Thyroid gland (tissue), 4 donors: ENCODE results near the gene TOP1. TPM values are rescaled to one million over a fixed set of nuclear protein-coding genes. Genes with fewer than 3 reads are reported as not detected.

Experiments used
- DNase-seq, 2 donors: peaks; one replicate each; pipeline ENCODE4 v3.0.0-alpha.2; 2019
- H3K27ac ChIP-seq, 3 donors: fragments of 200-600 bp; sonication (generic); 1 replicate in 2 of 3; 2 replicates in 1 of 3; pipeline ENCODE4 v1.5.1; 2016 to 2019; ENCODE audit warnings: mild to moderate bottlenecking in 1 of 3, moderate library complexity in 1 of 3
- H3K27me3 ChIP-seq: fragments of 200-600 bp; sonication (generic); one replicate; pipeline ENCODE4 v1.5.1; 2019
- H3K36me3 ChIP-seq, 2 donors: fragments of 200-600 bp; sonication (generic); one replicate each; pipeline ENCODE4 v1.5.1; 2016 to 2019
- H3K4me1 ChIP-seq, 2 donors: fragments of 200-600 bp; sonication (generic); one replicate each; pipeline ENCODE4 v1.5.1; 2017 to 2019
- H3K4me3 ChIP-seq, 3 donors: fragments of 200-600 bp; sonication (generic); replicated peaks in 1 of 3; 1 replicate in 2 of 3; 2 replicates in 1 of 3; pipeline ENCODE4 v1.5.1; 2016; ENCODE audit warnings: mild to moderate bottlenecking in 1 of 3
- H3K9me3 ChIP-seq: fragments of 200-600 bp; sonication (generic); one replicate; pipeline ENCODE4 v1.5.1; 2017
- POLR2A ChIP-seq, 2 donors: fragments of 450-650 bp; IDR thresholded peaks; one replicate each; pipeline ENCODE4 v1.6.1; 2017; ENCODE audit warnings: antibody characterized with exemption in 2 of 2, mild to moderate bottlenecking in 2 of 2, moderate library complexity in 1 of 2
- WGBS, 2 donors: methylation state at CpG; one replicate each; pipeline ENCODE4 v1.1.5; 2017; 5-methylcytosine and 5-hydroxymethylcytosine counted together
- intact Hi-C: fragments of 100-400 bp; cut with DNase I; formaldehyde crosslinking; loops from one replicate; pipeline ENCODE4 v1.15.1; 2023
- total RNA-seq, 4 donors: library from RNA; depleted of rRNA; stranded (reverse); fragments of >200 nt; gene quantifications; one replicate each; pipeline ENCODE4 v1.2.3, GENCODE V29; 2016
- TF ChIP-seq, protein P1 (sequence below), 6 experiments: fragments of 200-600 bp in 3 of 6; fragments of 450-650 bp in 3 of 6; sonication (generic) in 3 of 6; IDR thresholded peaks; one replicate each; pipeline ENCODE4 v1.5.1; 2016 to 2019; ENCODE audit warnings: antibody characterized with exemption in 6 of 6, mild to moderate bottlenecking in 2 of 6, inconsistent platforms in 1 of 6, moderate library complexity in 1 of 6

The TOP1 gene
- total RNA-seq, 4 donors from 2014 or later, result 31.3 to 46.3 (median 41.4) TPM

GRCh38 chr20:41057999-41058673, 29.5 kb downstream of the TOP1 start:
- no peaks in the 10 kb centered on the region for H3K36me3 ChIP-seq
- no peaks in the 10 kb centered on the region for H3K27me3 ChIP-seq
- no peak for DNase-seq
- no peak overlapping the region for H3K4me3 ChIP-seq
- WGBS, 2 donors, result 82 to 92% methylated on average over 3 of the region's 3 CpGs
- TF ChIP-seq POLR2A (IDR thresholded peaks at IDR 0.05), result no peak
- TF ChIP-seq, protein P1, sequence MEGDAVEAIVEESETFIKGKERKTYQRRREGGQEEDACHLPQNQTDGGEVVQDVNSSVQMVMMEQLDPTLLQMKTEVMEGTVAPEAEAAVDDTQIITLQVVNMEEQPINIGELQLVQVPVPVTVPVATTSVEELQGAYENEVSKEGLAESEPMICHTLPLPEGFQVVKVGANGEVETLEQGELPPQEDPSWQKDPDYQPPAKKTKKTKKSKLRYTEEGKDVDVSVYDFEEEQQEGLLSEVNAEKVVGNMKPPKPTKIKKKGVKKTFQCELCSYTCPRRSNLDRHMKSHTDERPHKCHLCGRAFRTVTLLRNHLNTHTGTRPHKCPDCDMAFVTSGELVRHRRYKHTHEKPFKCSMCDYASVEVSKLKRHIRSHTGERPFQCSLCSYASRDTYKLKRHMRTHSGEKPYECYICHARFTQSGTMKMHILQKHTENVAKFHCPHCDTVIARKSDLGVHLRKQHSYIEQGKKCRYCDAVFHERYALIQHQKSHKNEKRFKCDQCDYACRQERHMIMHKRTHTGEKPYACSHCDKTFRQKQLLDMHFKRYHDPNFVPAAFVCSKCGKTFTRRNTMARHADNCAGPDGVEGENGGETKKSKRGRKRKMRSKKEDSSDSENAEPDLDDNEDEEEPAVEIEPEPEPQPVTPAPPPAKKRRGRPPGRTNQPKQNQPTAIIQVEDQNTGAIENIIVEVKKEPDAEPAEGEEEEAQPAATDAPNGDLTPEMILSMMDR (IDR thresholded peaks at IDR 0.05), result no peak
- intact Hi-C loops, result no loop called here
- no peak overlapping the region for H3K27ac ChIP-seq
- H3K4me1 ChIP-seq, result peaks cover 29 to 51% of the 10 kb centered on the region in 2 donors
- H3K9me3 ChIP-seq, result no peaks in the 10 kb centered on the region

DNA sequence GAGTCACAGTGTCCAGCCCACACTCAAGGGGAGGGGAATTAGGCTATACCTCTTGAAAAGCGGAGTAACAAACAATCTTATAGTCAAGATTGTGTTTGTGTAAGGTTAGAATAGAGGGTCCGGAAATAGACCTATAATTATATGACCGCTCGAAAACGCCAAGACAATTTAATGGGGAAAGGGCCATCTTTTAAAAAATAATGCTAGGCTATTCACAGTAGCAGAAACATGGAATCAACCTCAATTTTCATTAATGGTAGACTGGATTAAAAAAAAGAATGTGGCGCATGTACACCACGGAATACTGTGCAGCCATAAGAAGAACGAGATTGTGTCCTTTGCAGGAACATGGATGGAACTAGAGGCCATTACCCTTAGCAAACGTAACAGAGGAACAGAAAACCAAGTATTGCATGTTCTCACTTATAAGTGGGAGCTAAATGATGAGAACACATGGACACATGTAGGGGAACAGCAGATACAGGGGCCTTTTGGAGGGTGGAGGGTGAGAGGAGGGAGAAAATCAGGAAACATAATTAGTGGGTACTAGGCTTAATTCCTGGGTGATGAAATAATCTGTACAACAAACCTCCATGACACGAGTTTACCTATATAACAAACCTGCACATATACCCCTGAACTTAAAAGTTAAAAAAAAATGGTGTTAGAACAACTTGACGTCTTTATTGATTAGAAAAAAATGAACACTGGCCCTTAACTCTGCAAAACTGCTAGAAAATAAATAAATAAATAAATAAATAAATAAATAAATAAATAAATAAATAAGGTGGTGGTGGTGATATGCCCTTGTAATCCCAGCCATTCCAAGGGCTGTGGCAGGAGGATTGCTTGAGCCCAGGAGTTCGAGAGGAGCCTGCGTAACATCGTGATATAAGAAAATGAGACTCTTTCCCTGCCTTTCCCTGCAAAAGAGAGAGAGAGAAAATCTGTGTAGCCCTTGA, 30.3 kb downstream of the TOP1 start:
- Histone ChIP-seq H3K27me3 (no peaks in the 10 kb centered on the region), H3K27ac (no peak overlapping the region), H3K4me1 (peaks cover 23 to 43% of the 10 kb centered on the region in 2 donors), H3K4me3 (no peak overlapping the region), H3K36me3 (no peaks in the 10 kb centered on the region), H3K9me3 (no peaks in the 10 kb centered on the region)
- intact Hi-C loops, result no loop called here
- TF ChIP-seq, protein P1 (IDR thresholded peaks at IDR 0.05), result no peak
- no peak for TF ChIP-seq POLR2A (IDR thresholded peaks at IDR 0.05)
- 94 to 95% methylated on average over 14 of the region's 14 CpGs for whole genome bisulfite sequencing, 2 donors
- no peak for DNase-seq

GRCh38 chr20:41061155-41061554, 32.5 kb downstream of the TOP1 start:
- no peak for DNase-seq
- intact Hi-C loops, result no loop called here

GRCh38 chr20:41063442-41063841, 34.8 kb downstream of the TOP1 start:
- peaks cover 9 to 15% of the 10 kb centered on the region in 2 donors for H3K4me1 ChIP-seq
- H3K9me3 ChIP-seq, result no peaks in the 10 kb centered on the region
- intact Hi-C loops, result no loop called here
- 90 to 93% methylated on average over 1 of the region's 1 CpG for WGBS, 2 donors
- H3K27ac ChIP-seq, result no peak overlapping the region
- no peaks in the 10 kb centered on the region for H3K27me3 ChIP-seq
- no peak for DNase-seq
- TF ChIP-seq, protein P1 (IDR thresholded peaks at IDR 0.05), result no peak
- TF ChIP-seq POLR2A (IDR thresholded peaks at IDR 0.05), result no peak
- H3K4me3 ChIP-seq, result no peak overlapping the region
- no peaks in the 10 kb centered on the region for H3K36me3 ChIP-seq

More at GRCh38 chr20:41061155-41061554, 32.5 kb downstream of the TOP1 start:
- Histone ChIP-seq H3K4me1 (peaks cover 5 to 23% of the 10 kb centered on the region in 2 donors), H3K4me3 (no peak overlapping the region), H3K36me3 (no peaks in the 10 kb centered on the region), H3K27ac (no peak overlapping the region), H3K27me3 (no peaks in the 10 kb centered on the region), H3K9me3 (no peaks in the 10 kb centered on the region)
- TF ChIP-seq, protein P1 (IDR thresholded peaks at IDR 0.05), result no peak
- TF ChIP-seq POLR2A (IDR thresholded peaks at IDR 0.05), result no peak
- 97 to 98% methylated on average over 3 of the region's 3 CpGs for WGBS, 2 donors
